GM12878 (cell line): ENCODE measurements around the gene ARHGAP6.

Experiments
- MAX ChIP-seq: IDR thresholded peaks from 2 replicates; pipeline ENCODE4 v1.6.1; 2012; ENCODE audit warnings: low read depth, low read length, improper control_type of control experiment
- MTA2 ChIP-seq: fragments of 450-650 bp; IDR thresholded peaks from 2 replicates; pipeline ENCODE4 v1.6.1; 2016; ENCODE audit warnings: low read depth, mild to moderate bottlenecking, moderate library complexity
- MTA3 ChIP-seq: IDR thresholded peaks from 2 replicates; pipeline ENCODE4 v1.6.1; 2012; ENCODE audit warnings: low read length, inconsistent platforms, borderline replicate concordance
- POLR2A ChIP-seq: IDR thresholded peaks from 2 replicates; pipeline ENCODE4 v1.6.1; 2011; ENCODE audit warnings: low read depth, mild to moderate bottlenecking, low read length
- POLR2AphosphoS5 ChIP-seq: IDR thresholded peaks from 2 replicates; pipeline ENCODE4 v1.6.1; 2011; ENCODE audit warnings: mild to moderate bottlenecking, low read length, inconsistent platforms
- RFX5 ChIP-seq: IDR thresholded peaks from 2 replicates; pipeline ENCODE4 v1.6.1; 2011; ENCODE audit warnings: low read depth, low read length, improper control_type of control experiment
- SUZ12 ChIP-seq: fragments of 200-600 bp; sonication (generic); IDR thresholded peaks from one replicate; pipeline ENCODE4 v1.6.1; 2018; ENCODE audit warnings: antibody characterized with exemption, mild to moderate bottlenecking; ENCODE audit not compliant: unreplicated experiment
- TAF1 ChIP-seq: IDR thresholded peaks from 2 replicates; pipeline ENCODE4 v1.6.1; 2011; ENCODE audit warnings: mild to moderate bottlenecking, low read depth, low read length, borderline replicate concordance
- USF2 ChIP-seq: IDR thresholded peaks from 2 replicates; pipeline ENCODE4 v1.6.1; 2011; ENCODE audit warnings: low read depth, low read length, improper control_type of control experiment, borderline replicate concordance
- ZNF384 ChIP-seq: IDR thresholded peaks from 2 replicates; pipeline ENCODE4 v1.6.1; 2012; ENCODE audit warnings: low read depth, mild to moderate bottlenecking, low read length, improper control_type of control experiment, borderline replicate concordance
- TF ChIP-seq, protein P1 (sequence below), 3 experiments: IDR thresholded peaks in 2 of 3; conservative IDR thresholded peaks in 1 of 3; 2 replicates each; pipeline ENCODE4 v1.5.1; 2011; ENCODE audit warnings: low read depth in 3 of 3, low read length in 3 of 3, mild to moderate bottlenecking in 3 of 3, control low read depth in 2 of 3, moderate library complexity in 2 of 3, inconsistent platforms in 1 of 3, mixed read lengths in 1 of 3; ENCODE audit not compliant: control insufficient read depth in 2 of 3, insufficient read depth in 1 of 3; ENCODE audit errors: extremely low read depth in 1 of 3

- TF ChIP-seq POLR2AphosphoS5 = no peak
- no peak for TF ChIP-seq ZNF384
- TF ChIP-seq, protein P1, sequence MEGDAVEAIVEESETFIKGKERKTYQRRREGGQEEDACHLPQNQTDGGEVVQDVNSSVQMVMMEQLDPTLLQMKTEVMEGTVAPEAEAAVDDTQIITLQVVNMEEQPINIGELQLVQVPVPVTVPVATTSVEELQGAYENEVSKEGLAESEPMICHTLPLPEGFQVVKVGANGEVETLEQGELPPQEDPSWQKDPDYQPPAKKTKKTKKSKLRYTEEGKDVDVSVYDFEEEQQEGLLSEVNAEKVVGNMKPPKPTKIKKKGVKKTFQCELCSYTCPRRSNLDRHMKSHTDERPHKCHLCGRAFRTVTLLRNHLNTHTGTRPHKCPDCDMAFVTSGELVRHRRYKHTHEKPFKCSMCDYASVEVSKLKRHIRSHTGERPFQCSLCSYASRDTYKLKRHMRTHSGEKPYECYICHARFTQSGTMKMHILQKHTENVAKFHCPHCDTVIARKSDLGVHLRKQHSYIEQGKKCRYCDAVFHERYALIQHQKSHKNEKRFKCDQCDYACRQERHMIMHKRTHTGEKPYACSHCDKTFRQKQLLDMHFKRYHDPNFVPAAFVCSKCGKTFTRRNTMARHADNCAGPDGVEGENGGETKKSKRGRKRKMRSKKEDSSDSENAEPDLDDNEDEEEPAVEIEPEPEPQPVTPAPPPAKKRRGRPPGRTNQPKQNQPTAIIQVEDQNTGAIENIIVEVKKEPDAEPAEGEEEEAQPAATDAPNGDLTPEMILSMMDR (IDR thresholded peaks at IDR 0.05 in 2 of 3, conservative IDR thresholded peaks at IDR 0.05 in 1 of 3; ENCODE audit: control insufficient read depth in 2 of 3, extremely low read depth in 1 of 3, insufficient read depth in 1 of 3, low read depth in 3 of 3, low read length in 3 of 3) = no peak
- no peak for TF ChIP-seq TAF1
- TF ChIP-seq MTA3 = no peak
- TF ChIP-seq MTA2 = no peak
- no peak for TF ChIP-seq USF2
- TF ChIP-seq SUZ12 = no peak
- no peak for TF ChIP-seq POLR2A
- no peak for TF ChIP-seq RFX5
- no peak for TF ChIP-seq MAX
Observed at GRCh38 chrX:11129534-11130105, 536.1 kb downstream of the ARHGAP6 start.
